ENCODE results near the gene PPP1R13L.

PPP1R13L gene

DNA sequence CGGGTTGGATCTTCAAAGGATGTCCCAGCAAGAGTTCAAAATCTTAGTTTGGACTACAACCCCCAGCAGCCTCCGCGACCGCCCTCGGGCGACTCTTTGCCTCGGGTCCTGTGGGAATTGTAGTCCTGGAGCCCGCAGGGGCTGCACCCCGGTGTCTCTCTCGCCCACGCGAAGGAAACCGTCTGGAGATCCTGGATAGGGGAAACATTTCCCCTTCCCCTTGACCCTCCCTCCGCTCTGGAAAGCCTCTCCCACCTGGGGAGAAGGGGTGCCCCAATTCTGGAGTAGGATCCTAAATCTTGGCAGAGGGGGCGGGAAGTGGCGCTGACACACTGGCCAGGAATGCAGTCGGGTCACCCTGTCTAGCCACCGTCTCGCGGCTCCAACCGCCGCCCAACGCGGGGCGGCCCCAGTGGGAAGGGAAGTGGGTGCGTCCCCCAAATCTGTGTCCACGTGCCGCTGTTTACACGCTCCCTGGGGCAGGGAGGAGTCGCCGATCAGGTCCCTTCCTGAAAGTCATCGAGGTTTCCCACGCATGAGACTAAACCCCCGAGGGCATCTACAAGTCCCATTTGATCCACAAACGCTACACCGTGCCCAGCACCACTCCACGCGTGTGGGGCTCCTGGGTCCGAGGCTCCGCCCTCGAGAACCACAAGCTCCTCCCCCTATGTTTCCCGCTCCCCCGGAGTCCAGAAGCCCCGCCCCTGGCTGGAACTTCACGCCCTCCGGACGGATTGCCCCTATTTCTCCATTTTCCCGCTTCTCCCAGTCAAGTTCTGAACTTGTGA is 761 bp upstream of the PPP1R13L start:
- peak; percentile 86 for DNase-seq

DNA sequence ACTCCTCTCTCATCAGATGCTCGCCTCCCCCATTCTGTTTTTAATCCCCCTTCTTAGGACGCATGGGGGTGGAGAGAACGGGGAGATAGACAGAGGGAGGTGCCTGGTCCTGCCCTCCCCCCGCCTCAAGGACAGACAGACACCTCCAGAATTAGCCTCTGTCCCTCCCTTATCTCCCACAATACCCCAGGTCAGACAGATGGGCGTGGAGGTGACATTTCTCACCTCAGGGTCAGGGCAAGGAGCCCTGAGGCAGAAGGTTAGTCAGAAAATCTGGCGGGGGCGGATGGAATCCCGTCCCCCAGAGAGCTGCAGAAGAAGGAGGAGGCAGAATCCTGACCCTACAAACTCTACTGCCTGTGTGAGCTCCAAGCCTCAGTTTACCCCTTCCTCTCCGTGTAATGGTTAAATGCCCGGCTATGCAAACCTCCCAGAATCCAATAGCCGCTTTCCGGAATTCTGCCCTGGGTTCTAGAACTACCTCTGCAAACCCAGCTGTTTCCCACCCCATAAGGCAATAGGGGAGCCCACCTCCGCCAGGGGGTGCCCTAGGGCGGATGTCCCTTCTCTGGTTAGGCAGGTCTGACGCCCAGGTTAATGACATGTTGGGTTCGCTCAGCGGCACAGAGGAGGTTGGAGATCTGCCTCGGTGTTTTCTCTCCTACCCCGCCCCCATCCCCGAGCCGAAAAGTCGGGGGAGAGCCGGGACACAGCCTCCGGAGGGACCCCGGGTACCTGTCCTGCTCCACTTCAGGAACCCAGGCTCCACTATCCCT is 900 bp downstream of the PPP1R13L start:
- DNase-seq: peak; percentile 61

DNA sequence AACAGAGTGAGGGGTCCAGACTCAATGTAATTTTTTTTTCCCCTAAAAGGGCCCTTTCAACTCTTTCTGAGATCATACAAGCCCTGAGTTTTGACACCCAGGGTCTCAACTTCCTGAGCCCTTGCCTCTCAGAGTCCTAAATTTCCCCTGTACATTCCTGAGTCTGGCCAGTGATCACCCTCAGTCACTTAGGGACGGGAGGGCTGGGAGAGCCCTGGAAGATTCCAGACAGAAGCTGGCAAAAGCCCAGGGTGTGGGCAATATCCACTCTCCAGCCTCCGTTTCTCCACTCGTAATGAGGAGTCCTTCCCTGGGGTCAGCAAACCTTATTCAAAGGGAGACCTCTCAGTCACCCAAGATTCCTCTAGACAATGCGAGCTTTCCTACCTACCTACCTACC is 1.6 kb downstream of the PPP1R13L start:
- DNase-seq: no peak

DNA sequence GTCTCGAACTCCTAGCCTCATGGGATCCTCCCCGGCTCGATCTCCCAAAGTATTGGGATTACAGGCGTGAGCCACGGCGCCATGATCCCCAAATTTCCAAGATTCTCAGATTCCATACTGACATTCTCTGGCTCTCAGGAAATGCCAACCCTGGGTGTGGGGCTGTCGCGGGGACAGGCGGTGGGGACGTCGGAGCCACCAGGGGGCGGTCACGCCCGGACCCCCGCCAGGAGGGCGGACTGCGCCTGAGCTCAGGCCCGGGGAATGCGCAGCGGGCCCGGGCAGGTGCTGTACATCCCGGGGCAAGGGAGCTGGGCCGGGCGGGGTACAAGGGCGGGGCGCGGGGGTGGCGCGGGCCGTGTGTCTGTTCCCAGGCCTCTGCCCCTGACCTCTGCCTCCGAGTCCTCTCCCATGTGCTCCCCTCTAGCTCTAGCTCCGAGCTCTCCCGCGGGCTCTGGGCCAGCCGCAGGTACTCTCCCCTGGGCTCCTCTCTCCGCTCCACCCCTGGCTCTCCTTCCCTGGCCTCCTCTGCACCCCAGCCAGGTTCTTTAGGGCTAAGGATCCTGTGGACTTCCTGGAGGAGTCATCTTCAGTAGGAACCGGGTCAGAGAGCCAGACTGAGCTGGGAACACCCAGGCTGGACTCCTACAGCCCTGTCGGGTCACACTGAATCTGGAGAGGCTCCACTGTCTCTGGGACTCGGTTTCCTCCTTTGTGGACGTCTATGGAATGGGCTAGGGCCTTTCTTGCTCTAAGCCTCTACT is 2.4 kb downstream of the PPP1R13L start:
- peak; percentile 18 for DNase-seq

DNA sequence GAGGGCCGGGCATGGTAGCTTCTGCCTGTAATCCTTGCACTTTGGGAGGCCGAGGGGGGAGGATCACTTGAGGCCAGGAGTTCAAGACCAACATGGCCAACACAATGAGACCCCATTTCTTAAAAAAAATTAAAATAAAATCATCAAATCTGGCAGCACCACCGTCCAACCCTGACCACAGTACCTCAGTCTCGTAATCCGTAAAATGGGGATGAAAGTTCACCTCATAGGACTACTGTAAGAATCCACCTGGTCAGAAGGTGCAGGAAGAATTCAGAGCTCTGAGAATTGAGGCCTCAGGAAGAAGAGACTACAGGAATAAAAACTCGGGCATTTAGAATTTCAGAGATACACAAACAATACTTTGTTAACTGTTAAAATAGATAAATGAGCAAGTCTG is 3.1 kb downstream of the PPP1R13L start:
- DNase-seq: no peak

- no peak for DNase-seq
Measured at GRCh38 chr19:45400192-45400591, 4.7 kb downstream of the PPP1R13L start.

DNA sequence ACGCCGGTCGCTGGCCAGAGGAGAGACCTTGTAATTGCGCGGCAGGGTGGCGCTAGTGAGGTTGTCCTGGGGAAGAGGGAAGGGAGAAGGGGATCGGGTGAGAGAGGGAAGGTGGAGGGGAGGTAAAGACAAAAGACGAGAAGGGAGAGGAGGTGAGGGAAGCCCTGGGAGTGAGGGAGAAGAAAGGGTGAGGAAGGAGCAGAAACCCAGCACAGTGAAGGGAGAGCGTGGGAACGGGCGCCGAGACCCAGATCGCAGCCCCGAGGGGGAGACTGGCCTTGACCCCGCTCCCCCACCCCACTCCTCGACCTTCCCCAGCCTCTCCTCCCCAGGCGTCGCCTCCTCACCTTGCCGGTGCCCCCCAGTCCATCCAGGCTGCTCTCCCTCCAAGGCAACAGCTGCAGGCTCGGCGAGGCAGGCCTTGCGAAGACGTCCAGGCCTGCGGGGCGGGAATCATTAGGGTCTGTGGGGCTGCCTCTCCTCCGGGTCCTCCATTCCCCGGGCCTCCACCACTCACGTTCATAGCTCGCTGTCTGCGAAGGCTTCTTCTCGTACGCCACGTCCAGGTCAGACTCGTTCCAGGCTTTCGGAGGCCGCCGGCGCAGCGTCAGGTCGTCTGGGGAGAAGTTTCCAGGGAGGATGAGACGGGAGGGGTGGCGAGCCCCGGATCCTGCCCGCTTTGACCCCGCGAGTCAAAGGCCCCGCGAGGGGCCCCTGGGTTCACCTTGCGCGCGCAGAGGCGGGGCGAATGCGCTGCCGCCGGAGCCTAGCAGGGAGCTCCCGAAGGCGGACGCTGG is 8.8 kb downstream of the PPP1R13L start:
- no peak for DNase-seq

DNA sequence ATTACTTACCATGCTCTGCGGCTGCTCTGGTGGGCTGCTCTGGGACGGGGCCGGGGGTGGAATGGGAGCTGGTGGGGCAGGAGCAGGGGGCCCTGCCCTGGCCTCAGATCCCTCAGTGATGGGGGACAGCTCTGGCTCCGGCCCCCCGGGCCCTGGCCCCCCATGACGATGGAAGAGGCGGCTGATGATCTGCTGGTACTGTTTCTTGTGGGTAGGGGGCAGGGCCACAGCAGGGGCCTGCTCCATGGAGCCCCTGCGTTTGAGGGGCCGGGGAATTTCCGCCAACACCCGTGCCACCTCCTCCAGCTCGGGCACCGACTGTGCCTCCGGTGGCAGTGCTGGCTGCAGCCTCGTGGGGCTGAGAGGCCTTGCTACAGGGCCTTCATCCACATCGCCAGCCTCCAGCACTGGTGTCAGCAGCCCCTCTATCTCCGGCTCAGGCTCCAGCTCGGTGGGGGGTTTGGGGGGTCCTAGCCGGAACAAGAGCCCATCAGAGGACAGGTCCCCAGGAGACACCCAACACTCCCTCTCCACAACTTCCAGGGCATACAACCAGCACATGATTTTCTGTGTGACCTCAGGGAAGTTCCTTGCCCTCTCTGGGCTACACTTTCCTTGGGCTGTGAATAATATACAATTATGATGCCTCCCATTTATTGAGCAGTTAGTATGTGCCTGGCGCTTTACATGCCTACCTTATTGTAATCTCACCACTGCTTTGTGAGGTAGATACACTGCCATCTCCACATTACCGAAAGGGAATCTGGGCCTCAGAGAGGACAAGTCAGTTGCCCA is 12.8 kb downstream of the PPP1R13L start:
- no peak for DNase-seq

- no peak for DNase-seq
Measured at GRCh38 chr19:45391346-45391745, 13.5 kb downstream of the PPP1R13L start.

- no peak for DNase-seq
Measured at GRCh38 chr19:45385392-45386221, 19.3 kb downstream of the PPP1R13L start.

DNA sequence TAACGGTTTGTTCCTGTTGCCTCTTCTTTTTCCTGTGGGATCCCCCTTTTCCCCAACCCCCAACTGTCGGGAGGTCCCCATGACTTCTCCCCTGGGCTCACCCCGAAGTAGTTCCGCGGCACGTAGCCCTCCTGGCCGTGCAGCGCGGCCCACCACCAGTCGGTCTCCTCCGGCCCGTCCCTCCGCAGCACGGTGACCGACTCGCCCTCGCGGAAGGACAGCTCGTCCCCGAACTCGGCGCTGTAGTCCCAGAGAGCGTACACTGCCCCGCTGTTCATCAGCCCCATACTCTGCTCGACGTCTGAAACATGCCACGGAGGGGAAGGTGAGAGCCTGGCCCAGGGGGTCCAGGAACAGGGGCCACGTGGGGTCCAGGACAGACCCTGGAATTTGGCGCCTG is 22.4 kb downstream of the PPP1R13L start:
- no peak for DNase-seq

DNA sequence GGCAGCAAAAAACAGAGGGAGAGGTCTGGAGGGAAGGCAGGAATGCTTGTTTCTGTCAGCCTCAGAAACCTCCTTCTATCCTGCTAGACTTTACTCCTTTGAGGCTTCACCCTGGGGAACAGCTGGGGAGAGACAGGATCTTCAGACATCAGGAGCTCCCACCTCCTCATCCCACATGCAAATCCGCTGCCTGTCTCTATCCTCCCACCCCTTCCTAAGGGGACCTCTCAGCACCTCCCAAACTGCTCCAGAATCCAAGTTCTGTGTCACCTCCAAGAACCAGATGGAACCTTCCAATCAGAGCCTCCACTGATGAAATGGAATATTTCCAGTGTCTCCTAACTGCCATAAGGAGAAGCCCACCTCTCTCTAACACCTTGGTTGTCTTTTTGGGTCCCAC is 24.8 kb downstream of the PPP1R13L start:
- DNase-seq: no peak

DNA sequence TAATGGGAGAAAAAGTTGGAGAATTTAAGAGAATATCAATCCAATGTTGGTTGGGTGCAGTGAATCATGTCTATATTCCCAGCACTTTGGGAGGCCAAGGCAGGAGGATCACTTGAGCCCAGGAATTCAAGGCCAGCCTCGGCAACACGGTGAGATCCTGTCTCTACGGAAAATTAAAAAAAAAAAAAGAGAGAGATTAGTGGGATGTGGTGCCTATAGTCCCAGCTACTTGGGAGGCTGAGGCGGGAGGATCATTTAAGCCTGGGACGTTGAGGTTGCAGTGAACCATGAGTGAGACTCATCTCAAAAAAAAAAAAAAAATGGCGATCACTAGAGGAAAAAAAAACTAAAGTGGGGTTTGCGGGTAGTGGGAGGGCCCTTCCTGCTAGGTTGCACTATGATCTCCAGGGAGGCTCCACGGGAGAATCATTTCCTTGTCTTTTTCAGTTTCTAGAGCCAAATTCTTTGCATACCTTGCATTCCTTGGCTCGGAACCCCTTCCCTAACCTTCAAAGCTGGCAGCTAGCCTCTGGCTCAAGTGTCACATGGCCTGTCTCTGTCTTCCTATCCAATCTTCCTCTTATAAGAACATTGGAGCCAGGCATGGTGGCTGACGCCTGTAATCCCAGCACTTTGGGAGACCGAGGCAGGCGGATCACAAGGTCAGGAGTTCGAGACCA is 28.7 kb downstream of the PPP1R13L start:
- DNase-seq: no peak

DNA sequence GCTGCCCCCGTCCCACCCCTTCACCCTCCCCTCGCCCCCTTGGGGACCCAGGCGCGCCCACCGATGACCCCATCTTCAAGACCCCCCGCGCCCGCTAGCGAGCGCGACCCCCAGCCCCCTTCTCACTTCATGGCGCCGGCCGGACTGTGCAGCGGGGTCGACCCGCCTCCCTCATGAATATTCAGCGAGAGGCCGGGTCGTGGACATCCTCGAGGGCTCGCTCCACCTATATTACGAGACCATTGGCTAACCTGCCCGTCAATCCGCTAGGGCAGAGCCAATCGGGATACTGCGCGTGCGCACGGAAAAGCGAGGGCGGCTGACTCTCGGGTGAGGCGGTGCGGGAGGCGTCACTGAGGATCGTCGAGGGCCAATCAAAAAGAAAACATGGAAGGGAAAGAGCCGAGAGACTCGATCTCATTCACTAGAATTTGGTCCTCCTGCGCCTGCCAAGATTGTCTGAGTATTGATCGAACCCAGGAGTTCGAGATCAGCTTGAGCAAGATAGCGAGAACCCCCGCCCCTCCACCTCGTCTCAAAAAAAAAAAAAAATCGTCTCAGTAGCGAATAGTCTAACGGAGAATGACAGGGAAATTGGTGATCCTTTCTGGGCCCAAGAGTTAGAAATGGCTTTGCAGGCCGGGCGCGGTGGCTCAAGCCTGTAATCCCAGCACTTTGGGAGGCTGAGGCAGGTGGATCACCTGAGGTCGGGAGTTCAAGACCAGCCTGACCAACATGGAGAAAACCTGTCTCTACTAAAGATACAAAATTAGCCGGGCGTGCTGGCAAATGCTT is 34.3 kb downstream of the PPP1R13L start, which contains the start of gene ERCC2:
Gene ERCC2, minus strand, starts transcription at position 164 of the 795 bp plus-strand sequence. Its CDS starts 33 bp downstream, at position 131.
- DNase-seq: peak; percentile 100

DNA sequence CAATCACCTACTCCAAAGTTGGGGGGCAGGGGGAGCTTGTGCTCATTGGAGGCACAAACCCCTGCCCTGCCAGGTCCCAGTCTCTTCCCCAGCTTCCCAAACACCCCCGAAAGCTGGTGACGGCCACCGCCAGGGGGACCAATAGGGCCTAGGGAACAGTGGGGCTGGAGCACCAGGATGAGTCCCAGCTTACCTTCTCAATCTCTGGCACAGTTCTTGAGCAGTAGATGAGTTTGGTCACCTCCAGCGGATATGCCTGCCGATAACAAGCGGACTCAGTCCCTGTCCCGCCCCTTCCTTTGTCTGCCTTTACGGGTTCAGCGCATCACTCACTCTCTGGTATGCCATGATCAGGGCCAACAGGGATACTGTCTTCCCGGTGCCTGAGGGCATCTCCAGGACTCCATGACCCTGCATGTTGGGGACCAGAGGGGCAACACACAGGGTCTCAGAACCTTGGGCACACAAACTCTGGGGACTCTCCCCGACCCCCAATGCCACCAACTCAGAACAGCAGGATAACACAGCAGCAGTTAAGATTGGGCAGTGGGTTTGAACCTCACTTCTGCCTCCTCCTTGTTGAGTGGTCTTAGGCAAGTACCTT is 36.0 kb downstream of the PPP1R13L start:
- no peak for DNase-seq

DNA sequence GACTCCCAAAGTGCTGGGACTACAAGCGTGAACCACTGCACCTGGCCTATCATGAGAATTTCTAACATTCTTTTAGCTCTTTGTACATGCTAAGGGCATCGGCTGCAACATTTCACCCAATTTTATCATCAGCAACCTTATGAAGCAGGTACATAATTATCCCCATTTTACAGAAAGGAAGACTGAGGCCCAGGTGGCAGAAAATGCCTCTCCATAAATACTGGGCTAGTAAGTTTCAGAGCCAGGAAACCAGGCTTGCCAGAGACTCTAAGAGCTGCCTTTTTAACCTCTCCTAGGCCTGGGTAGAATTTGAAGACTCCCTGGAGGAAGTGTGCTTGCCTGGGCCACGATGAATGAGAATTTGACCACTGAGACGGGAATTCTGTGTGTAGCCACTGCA is 36.7 kb downstream of the PPP1R13L start:
- no peak for DNase-seq

GRCh38 chr19:45364696-45365095 is 40.2 kb downstream of the PPP1R13L start:
- no peak for DNase-seq

GRCh38 chr19:45363861-45364459 is 40.9 kb downstream of the PPP1R13L start:
- DNase-seq: no peak
